Activated CD8-positive, alpha-beta memory T cell treated with anti-CD3 and anti-CD28 coated beads, Interleukin-2, amount 50 U/mL, for 4 hours (primary cell): ENCODE data around the gene SQSTM1.

Source experiments
- DNase-seq: peaks from one replicate; pipeline ENCODE4 v3.0.0-alpha.2; 2020

Gene SQSTM1

GRCh38 chr5:179806250-179807048, 14.3 kb upstream of the SQSTM1 start, which contains the start of gene MGAT4B:
MGAT4B (minus strand) TSS chr5:179806866; CDS start chr5:179806583, 283 bp downstream.
- peak; percentile 59 for DNase-seq

GRCh38 chr5:179812135-179812825, 8.4 kb upstream of the SQSTM1 start:
- no peak for DNase-seq

DNA sequence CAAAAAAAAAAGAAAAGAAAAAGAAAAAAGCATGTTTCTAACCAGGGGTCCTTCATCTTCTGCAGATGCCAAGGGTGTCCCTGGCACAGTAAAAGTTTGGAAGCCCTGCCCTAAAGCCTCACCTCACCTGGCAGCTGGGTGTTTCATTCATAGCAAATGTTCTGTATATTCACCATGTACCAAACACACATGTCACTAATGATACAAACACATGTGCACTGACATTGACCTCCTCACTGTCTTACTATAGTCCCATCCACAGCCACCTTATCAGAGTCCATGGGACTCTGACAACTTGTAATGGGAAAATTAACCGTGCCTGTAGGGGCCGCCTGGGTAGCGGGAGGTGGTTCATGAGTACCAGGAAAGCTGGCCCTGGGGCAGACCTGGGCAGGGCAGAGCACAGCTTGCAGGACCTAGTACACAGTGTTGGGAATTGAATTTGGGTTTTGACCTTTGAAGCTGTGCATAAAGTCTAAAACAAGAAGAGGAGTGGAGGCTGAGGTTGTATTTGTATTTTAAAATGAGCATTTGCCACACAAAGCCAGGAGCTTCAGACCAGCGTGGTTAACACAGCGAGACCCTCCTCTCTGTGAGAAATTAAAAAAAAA, 7.6 kb upstream of the SQSTM1 start:
- DNase-seq: no peak

- DNase-seq: no peak
Measured at GRCh38 chr5:179814090-179814489, 6.6 kb upstream of the SQSTM1 start.

DNA sequence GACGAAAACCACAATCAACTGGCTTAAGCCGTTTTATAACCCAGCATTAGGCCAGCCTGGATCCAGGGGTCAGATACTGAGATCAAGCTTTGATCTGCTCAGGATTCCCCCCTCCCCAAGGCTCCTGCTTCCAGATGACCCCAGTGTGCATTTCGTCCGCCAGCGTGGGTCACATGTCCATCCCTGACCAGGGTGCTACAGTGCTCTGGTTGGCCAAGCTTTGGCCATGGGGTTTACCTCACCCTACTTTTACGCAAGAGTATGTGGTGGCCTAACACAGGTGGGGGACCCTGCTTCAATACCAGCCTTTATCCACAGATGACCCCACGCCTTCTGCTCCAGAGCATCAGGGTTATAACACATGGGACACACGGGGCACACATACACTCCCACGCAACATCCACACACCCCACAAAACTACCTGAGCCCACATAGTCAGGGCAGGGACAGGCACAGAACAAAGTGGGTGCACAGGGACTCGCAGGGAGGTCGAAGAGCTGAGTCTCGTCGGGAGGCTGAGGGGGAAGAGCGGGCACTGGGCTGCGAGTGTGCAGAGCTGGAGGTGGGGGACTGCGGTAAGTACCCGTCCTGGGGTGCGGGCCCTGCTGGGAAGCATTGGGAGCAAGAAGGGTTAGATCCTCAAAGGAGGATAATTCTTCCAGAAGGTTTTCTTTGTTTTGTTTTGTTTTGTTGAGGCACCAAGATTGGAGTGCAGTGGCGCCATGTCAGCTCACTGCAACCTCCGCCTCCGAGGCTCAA, 5.0 kb upstream of the SQSTM1 start:
- DNase-seq: no peak

- no peak for DNase-seq
Measured at GRCh38 chr5:179816401-179816795, 4.3 kb upstream of the SQSTM1 start.

DNA sequence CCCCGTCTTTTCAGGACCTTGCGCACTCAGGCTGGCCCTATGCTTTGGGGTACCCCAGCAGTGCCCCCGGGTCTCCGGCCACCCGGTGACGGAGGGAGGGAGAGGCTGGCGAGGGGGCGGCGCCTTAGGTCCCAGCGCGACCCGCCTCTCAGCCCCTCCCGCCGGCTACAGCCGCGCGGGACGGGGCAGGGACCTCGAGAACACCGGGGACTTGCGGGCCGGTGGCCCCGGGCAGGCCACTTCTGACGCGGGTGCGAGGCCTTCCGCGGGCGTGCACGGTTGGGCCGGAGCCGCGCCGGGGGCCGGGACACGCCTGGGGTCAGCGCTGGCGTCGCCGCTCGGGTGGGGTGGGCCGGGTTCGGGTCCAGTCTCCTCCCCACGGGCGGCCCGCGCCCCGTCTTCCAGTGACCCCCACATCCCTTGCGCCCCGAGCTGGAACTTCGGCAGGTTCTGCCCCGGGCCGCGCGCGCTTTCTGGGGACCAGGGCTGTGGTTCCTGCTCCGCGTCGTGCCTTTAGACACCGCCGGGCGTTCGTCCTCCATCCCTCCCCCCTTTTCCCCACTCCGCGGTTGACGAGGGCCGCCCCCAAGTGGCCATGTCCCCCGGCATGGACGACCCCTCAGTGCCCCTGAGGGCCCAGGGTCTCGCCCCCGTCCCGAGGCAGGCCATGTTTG, 3.8 kb upstream of the SQSTM1 start:
- no peak for DNase-seq

DNA sequence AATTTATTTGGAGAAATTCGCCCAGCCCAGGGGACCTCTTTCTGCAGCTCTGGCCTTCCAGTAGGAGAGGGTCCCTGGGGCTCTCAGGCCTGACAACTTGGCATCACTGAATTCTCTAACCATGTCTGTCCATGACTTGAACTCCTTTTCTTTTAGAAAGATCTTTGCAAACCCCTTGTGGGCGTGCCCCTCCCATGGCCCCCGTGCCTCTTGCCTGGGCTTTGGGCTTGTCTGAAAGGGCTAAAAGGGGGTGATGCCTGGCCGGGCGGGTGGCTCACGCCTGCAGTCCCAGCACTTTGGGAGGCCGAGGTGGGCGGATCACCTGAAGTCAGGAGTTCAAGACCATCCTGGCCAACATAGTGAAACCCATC, 3.2 kb upstream of the SQSTM1 start:
- DNase-seq: peak; percentile 16

GRCh38 chr5:179817890-179818745, 2.6 kb upstream of the SQSTM1 start:
- DNase-seq: no peak

DNA sequence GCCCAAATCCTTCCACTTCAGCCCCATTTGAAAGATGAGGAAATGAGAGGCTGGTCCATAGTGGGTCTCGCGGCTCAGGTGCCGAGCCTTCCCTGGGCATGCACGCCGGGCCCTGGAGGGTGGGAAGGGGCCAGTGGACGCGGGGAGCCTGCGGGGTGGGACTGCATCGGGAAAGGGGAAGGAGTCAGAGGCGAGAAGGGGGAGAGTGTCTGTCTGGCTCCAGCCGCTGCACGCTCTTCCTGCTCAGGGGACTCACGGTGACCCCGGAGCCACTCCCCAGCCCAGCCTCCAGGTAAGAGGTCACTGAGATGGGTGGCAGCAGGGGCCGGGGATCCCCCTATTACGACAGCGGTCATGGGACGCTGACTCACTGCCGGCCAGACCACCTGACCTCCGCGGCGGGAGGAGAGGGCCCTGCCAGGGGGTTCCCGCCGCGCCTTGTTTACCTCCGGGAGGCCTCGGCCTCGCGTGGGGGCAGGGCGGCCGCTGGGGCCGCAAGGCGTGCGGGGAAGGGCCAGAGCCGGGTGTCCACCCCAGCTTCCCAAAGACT, 1.9 kb upstream of the SQSTM1 start:
- peak; percentile 83 for DNase-seq

DNA sequence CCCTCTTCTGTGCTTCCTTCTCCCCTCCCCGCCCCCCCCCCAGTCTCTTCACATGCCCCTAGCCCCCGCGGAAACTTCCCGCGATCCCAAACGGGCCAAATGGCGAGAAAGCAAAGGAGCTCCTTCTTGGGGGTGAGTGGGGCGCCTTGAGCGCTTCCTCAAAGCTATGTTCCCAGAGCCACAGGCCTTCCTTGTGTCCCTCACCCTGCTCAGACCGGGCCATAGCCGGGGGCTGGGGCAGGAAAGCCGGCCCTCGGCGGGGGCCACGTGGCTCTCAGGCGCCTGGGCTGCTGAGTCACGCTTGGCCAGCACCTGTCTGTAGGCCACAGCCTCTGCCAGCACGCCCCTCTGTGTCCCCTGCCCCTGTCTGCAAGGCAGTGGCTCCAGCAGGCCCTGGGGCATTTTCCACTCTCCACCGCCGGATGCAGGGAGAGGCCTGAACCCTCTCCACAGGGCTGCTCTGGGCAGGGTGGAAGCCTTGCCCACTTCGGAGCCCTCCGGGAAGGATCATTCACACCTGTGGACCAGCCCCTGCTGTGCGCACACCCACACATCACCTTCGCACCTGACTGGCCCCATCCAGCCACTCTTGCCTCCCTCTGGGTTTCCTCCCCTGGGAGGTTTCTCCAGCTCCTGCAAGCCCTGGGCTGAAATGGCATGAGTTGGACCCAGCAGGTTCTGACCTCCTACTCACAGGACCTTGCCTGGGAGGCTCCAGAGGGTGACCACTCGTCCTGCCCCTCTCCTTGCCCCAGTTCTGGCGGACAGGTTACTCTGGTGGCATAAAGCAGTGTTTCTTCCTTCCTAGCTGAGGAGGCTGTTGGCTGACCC, 1.2 kb upstream of the SQSTM1 start:
- no peak for DNase-seq

- no peak for DNase-seq
Measured at GRCh38 chr5:179820127-179820482, 600 bp upstream of the SQSTM1 start.

DNA sequence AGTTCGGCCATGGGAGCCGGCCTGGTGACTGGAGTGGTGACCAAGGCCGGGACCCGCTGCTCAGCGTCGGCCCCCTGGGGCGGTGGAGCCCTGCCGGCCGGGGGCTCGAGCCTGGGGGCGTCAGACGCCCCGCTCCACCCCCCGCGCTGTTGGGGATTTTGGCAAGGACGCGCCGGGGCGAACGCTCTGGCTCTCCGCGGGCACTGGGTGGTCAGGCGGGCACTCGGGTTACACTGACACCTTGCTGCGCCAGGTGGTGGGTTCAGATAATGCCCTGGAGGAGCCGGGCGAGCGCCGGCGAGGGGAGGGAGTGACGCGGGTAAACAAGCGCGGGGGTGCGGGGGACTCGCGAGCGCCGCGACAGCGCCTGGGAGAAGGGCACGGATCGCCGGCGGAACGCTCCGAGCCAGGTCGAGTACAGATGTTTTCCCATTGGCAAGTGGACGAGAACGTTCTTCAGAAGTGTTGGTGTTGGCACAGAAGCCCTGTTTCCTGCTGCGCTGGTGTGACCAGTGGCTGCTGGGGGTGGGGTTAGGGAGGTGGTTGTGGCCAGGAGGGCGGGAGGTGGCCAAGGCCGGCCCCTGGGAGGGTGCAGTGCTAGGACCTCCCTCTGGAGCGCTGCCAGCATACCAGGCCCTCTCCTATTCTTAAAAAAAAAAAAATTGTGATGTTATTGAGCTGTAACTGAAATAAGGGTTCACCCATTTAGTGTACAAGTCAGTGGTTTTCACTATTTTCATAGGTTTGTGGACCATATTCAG, 773 bp downstream of the SQSTM1 start:
- DNase-seq: peak; percentile 83

GRCh38 chr5:179822059-179822432, 1.3 kb downstream of the SQSTM1 start:
- no peak for DNase-seq

DNA sequence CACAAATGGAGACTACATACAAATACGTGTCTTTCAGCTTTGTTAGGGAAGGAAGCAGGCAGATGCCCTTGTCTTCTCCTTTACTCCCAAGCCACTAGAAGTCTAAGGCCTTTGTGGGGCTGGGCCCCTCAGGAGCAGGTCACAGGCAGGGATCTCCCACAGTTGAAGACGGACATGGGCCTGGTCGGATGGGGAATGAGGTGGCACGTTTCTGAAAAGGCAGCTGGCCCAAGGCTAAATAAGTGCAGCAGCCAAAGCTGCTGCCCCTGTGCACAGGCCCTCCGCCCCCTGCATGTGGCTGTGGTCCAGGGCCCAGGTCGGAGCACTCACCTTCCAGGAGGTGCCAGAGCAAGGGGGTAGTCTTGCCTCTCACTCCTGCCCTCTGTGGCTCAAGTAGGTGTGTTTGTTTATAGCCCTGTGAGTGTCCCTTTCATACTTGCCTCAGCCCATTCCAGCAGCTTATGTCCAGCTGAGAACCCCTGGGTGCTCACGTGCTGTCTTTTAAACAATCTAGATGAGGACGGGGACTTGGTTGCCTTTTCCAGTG, 1.8 kb downstream of the SQSTM1 start:
- DNase-seq: no peak

DNA sequence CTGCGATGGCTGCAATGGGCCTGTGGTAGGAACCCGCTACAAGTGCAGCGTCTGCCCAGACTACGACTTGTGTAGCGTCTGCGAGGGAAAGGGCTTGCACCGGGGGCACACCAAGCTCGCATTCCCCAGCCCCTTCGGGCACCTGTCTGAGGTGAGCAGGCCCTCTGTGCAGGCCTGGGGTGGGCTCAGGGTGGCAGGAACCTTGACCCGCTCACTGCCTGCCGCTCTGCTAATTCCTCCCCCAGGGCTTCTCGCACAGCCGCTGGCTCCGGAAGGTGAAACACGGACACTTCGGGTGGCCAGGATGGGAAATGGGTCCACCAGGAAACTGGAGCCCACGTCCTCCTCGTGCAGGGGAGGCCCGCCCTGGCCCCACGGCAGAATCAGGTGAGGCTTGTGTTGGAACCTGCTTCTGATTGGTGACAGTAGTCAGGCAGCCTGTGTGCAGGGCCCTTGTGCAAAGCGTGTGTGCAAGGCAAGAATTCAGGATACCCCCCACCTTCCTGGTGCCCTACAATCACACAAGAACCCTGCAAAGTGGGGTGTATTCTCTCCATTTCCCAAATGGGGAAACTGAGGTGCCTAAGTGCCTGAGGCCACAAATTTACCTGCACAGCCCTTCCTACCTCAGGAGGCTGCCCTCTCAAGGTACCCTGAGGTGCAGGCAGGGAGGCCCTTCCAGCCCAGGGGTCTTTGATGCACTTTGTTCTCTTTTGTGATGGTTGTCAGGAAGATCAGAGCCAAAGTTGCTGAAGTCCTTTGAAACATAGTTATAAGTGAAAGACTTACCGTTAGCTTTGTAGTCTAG, 3.4 kb downstream of the SQSTM1 start:
- no peak for DNase-seq

DNA sequence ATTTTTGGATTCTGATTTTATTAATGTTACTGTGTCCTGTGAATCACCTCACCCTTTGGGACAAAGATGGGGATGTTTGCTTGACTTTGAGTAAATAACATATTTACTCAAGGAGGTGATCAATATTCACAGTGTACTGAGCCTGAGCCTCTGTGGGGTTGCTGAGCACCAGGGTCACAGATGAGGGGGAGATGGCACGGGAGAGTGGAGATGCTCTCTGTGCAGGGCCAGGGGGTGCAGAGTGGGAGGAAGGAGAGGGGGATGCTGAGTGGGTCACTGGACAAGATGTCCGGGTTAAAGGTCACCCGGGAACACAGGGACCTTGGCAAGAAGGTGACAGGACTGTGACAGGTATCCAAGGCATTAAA, 4.0 kb downstream of the SQSTM1 start:
- DNase-seq: no peak

DNA sequence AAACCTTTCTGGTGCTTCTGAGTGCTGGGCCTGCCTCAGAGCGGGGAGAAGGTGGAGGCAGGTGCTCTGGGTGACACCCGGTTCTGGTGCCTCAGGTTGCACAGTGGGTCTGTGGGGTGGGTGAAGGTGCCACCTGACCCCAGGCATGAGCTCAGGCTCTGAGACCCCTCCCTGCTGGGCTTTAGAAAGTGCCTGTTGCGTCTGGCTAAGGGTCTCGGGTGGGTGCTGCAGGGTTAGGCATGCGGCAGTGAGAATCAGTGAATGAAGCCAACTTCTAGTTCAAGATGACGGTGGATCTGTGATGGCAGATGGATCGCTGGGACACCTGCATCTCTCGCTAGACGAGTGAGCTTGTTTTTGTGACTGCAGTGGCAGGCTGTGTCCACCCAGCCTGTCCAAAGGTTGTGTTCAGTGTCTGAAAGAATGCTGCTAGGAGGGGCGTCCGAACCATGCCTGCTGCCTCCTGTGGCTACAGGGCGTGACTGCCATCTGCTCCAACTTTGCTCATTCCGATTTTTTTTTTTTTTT, 5.0 kb downstream of the SQSTM1 start:
- DNase-seq: no peak
